ENCODE measurements around the gene ARG2. TPM values are rescaled to one million over a fixed set of nuclear protein-coding genes. Genes with fewer than 3 reads are reported as not detected.

The ARG2 gene
- total and polyA plus RNA-seq, 2 of the 4 experiments (the other 2 are of a cell fraction) = 1.1 to 2.5 TPM

DNA sequence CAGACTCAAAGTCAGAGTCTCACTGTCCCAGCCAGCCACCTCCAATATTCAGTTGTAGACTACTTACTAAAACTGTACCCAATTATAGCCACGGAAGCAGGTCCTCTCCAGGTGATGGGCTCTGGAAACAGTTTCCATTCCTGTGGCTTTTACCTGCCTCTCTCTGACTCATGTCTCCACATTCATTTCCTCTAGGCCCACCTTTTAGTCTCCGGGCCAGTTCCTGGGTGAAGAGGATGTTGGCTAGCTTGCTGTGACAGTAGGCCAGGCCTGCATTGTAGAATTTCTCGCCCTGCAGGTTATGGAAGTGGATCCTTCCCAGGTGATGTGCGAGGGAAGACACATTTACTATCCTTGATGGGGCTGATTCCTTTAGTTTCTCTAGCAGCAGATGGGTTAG lies 70.3 kb downstream of the ARG2 start:
- no peak overlapping the region for H2BK5ac ChIP-seq (ENCODE audit: low read depth, low read length, poor library complexity, severe bottlenecking)
- H2BK120ac ChIP-seq (ENCODE audit: low read depth, low read length) = no peak overlapping the region
- H3K9ac ChIP-seq (ENCODE audit: low read depth, low read length) = no peak overlapping the region
- no peak overlapping the region for H2AK9ac ChIP-seq (replicated peaks; ENCODE audit: low read depth, low read length, poor library complexity)
- H3K9me3 ChIP-seq (ENCODE audit: control insufficient read depth, insufficient read depth, low read length) = no peaks in the 10 kb centered on the region
- no peak overlapping the region for H3K4me3 ChIP-seq (ENCODE audit: insufficient read depth, low read depth, low read length)
- TF ChIP-seq NFE2L2 (IDR thresholded peaks at IDR 0.05; ENCODE audit: low read depth, low read length) = no peak
- H4K5ac ChIP-seq (ENCODE audit: low read depth, low read length) = no peak overlapping the region
- no peak overlapping the region for H3K18ac ChIP-seq (ENCODE audit: low read depth, low read length)
- in situ Hi-C loops (cut with MboI; ENCODE audit: low sequenced_read_pairs) = no loop called here
- CTCF ChIA-PET = no interaction called here
- H3K4me2 ChIP-seq (ENCODE audit: low read depth, low read length) = no peak overlapping the region
- BruUV-seq (replicated peaks) = no TSS peak
- peaks cover 7% of the 10 kb centered on the region for H3K9me1 ChIP-seq (ENCODE audit: insufficient read depth, low read length)
- peaks cover 54% of the 10 kb centered on the region for H3K36me3 ChIP-seq (ENCODE audit: control insufficient read depth, insufficient read depth, low read length)
- POLR2A ChIA-PET (ENCODE audit: unreplicated experiment) = no interaction called here
- no peak overlapping the region for H2BK20ac ChIP-seq (ENCODE audit: low read depth, low read length)
- WGBS, 2 experiments (ENCODE audit: extremely low coverage in 2 of 2, insufficient read length in 1 of 2) = no CpG with 5 or more reads among the region's 4 CpGs
- H3K23ac ChIP-seq (ENCODE audit: low read depth, low read length) = no peak overlapping the region
- H3K27ac ChIP-seq (ENCODE audit: insufficient read depth, low read length) = no peak overlapping the region
- H3K79me1 ChIP-seq (ENCODE audit: low read depth in 1 of 2, low read length in 2 of 2) = peaks cover 43 to 55% of the 10 kb centered on the region in 2 experiments
- intact Hi-C loops (cut with micrococcal nuclease) = no loop called here
- peaks cover 16% of the 10 kb centered on the region; the same call in 1 of the 2 replicates for H4K20me1 ChIP-seq (ENCODE audit: insufficient read depth, low read length)
- DNase-seq = no peak
- H4K8ac ChIP-seq (ENCODE audit: low read depth in 2 of 2, low read length in 2 of 2) = no peak overlapping the region
- H3K4ac ChIP-seq (ENCODE audit: low read depth, low read length) = no peak overlapping the region
- H3K27me3 ChIP-seq (ENCODE audit: control insufficient read depth, insufficient read depth, low read length) = no peaks in the 10 kb centered on the region
- ATAC-seq (ENCODE audit: low read depth) = no peak
- dilution Hi-C loops (cut with HindIII; ENCODE audit: low sequenced_read_pairs, unreplicated experiment) = no loop called here
- H2BK15ac ChIP-seq (ENCODE audit: low read depth, low read length) = no peak overlapping the region
- no peak overlapping the region for H3K56ac ChIP-seq (ENCODE audit: extremely low read depth, insufficient read depth, low read length)
- peaks cover 4% of the 10 kb centered on the region for H3K4me1 ChIP-seq (ENCODE audit: control insufficient read depth, insufficient read depth, low read length)
- no peak overlapping the region for H2AK5ac ChIP-seq (ENCODE audit: low read depth, low read length)
- H4K91ac ChIP-seq (ENCODE audit: insufficient read depth, low read depth, low read length) = no peak overlapping the region
- no peak overlapping the region for H2AFZ ChIP-seq (replicated peaks; ENCODE audit: low read length, poor library complexity)
- no peak overlapping the region for H3K14ac ChIP-seq (replicated peaks; ENCODE audit: low read depth, low read length)

All from IMR-90 (cell line).